HG02870 (cell line): ENCODE measurements around the gene ABCG1.

Experiments used
- ATAC-seq: cut with Tn5 transposase; IDR thresholded peaks from one replicate; pipeline ENCODE4 v1.9.1; 2021; ENCODE audit warnings: mild to moderate bottlenecking, moderate library complexity; ENCODE audit not compliant: unreplicated experiment

ABCG1 gene

DNA sequence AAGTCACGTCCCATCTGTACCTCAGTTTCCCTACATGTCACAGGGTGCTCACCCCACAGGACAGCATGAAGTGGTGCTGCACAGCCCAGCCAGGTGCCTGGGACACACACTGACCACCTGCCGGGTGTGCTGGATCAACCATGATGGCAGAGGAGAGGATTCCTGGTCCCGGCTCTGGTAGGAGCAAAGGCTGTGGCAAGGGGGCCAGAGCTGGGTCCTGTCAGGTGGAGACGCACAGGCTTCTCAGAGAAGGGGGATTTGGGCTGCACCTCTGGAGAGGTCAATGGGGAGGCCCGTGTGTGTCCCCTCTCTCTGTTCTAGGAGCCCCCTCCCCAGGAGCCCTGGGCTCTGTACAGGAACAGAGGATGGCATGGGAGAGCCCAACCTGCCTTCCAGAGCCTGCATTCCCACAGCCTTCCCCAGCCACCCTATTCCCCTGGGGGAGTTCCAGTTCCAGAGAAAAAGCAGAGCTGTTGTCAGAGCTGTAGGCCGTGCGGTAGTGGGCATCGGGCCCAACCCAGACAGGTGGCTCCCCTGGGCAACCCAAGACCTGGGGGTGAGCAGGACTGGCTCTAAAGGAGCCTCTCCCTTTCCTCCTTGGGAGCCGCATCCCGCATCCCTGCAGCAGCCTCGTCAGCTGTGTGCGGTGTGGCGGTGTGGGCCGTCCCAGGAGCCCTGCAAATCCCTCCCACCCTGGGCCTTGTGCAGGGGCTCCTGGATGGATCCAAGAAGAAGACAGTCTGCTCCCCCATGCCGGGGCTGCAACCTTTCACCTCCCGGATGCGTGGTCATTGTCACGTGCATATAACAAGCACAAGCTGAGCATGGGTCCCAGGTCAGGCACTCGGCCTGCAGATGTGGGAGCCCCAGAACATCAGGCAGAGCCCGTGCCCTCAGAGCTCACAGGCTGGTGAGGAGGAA, 99.1 kb downstream of the ABCG1 start:
- ATAC-seq: no peak

DNA sequence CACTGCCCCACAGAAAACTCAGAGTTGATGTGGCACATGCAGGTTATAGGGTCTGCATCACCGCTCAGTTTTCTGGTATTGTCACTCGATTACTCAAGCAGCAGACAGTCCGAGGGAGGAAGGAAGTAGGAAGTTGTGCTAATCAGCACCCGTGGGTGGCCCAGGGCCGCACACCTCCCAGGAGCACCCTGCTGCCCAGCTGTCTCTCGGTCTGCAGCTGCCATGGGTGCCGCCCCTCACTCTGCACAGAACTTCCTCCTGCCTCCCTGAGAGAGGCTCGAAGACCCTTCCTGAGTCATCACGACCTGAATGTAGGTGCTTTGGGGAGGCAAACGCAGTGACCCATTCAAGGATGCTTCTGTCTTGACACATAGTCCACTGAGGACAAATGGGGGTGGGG, 100.4 kb downstream of the ABCG1 start:
- ATAC-seq: no peak

DNA sequence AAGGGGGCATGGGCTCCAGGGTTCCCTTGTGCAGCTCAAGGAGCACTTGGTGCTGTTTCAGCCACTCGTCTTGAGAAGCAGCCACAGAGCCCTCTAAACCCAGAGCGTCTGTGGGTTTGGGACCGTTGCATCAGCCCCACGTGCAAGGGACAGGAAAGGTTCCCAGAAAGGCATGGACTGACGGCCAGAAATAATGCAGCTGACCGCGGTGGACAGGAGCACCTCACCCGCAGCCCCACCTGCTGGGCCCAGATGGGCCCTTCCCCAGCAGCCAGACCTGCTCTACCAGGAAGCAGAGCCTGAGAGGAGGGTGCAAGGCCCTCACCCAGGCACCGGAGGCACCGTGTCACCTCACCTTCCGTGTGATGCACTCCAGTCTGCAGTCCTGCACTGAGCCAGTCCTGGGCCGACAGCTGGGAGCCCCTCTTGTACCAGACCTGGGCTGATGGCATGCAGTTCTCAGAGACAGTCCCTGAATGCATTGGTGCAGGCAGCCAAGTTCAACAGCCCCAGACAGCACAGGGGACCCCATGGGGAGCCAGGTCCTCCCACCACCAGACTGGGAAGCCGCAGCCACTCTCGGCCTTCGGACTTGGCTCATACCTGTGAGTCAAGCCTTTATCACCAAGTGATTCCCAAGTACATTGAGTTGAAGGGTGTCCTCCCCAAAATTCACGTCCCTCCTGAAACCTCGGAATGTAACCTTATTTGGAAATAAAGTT, 101.1 kb downstream of the ABCG1 start:
- ATAC-seq: no peak

DNA sequence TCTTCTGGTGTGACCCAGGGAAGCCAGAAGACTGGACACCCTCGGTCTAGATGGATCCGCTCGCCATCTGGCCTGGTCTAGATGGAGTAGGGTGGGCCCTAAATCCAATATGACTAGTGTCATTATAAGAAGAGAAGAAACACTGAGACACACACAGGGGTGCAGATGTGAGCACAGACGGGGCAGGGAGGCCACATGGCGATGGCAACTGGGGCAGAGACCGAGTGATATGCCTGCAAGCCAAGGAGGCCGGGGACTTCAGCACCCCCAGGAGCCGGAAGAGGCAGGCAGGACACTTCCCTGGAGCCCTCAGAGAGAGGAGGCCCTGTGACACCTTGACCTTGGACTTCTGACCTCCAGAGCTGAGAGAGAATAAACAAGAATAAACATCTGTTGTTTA, 101.9 kb downstream of the ABCG1 start:
- no peak for ATAC-seq

DNA sequence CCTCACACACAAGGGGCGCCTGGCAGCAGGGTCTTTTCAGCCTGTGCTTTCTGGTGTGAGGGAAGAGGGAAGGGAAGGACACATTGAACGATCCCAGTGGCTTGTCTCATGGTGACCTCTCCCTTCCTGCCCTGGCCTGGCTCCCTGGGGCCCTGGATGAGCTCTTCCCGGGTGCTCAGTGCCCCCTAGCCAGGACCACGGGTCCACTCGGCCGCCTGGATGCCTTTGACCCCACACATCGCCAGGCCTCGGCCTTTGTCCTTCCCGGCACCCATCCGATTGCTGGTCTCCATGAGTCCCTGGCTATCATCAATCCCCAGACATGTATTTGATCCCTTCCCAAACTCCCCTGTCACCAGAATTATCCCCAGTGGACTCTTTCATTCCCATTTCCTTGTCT, 102.3 kb downstream of the ABCG1 start:
- ATAC-seq: no peak

DNA sequence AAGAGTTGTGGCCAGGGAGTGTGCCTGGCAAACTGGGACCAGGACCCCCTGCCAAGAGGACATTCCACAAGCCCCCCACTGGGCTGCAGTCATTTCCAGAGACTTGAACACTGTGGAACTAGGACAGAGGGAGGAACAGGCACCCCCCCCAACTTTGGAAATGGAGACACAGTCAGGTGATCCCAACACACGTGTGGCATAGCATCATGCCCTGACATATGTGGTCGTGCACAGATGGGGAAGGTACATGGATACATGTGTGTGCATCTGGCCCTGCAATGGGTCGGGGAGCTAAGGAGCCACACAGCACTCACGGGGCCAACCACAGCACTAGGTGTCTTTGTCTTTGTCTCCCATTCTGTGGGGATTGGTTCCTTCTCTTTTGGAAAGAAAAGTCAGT, 102.9 kb downstream of the ABCG1 start:
- ATAC-seq: no peak

DNA sequence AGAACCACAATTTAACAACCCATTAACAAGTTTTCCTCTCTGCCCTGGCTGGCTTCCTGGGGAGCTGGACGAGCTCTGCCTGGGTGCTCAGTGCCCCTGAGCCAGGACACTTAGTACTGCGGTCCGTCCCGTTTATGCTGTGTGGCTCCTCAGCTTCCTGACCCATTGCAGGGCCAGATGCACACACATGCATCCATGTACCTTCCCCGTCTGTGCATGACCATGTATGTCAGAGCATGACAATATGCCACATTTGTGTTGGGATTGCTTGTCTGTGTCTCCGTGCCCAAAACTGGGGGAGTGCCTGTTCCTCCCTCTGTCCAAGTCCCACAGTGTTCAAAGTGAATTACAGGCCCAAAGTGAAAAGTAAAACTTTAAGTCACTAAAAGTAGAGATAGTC, 106.0 kb downstream of the ABCG1 start:
- no peak for ATAC-seq

DNA sequence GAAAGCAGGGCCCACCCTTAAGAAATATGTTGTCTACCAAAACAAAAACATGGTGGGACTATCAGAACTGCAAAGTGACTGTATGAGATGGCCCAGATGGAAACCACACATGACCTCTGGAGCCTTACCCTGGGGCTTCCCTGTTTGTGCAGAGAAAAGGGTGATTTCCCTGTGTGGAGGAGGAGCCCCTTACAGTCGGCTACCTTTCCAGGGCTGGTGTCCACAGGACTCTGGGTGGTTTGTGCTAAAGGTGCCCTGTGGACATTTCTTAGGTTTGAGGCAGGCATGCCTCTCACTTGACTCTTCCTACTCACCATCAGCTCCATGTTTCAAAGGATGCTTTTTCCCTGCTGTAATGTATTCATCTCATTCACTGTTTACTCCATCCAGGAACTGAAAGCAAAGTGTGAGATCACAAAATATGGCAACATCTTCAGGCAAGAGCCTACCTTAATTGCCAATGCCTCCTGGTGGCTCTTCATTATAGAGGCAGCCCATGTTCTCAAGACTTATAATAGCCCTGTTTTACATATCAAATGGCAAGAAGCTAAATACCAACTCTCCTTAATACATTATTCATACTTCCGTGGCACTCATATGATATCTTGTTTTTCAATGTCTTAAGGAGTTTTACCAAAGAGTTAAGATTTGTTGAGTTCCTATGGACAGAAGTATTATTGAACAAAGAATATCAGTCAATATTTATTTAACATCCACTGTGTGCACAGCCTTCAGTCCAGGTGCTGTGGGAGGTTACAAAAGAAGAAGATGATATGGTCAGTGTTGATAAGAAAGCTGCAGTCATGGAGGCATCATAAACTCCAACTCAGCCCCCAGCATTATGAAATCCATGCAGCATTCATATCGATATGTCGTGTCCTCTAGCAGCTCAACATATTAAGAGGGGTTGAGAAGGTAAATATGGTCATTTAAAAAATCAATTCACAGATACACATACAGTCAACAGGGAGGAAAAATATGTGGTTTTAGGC, 111.7 kb downstream of the ABCG1 start:
- no peak for ATAC-seq

DNA sequence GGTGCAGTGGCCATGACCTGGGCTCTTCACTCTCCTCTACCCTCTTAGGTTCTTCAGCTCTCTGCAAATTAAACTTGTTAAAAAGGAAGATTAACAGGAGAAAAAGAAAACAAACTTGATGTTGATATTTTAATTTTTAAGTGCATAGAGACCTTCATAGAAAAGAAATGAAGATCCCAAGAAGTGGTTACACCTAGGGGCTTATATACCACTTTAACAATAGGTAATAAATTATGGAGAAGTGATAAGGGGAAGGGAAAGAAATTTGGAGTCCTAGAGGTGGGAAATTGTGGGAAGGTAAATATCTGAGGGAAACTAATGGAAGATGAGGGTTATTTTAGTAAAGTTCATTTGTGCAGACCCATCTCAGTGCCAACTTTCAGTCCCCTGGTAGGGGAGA, 112.7 kb downstream of the ABCG1 start:
- ATAC-seq: no peak

DNA sequence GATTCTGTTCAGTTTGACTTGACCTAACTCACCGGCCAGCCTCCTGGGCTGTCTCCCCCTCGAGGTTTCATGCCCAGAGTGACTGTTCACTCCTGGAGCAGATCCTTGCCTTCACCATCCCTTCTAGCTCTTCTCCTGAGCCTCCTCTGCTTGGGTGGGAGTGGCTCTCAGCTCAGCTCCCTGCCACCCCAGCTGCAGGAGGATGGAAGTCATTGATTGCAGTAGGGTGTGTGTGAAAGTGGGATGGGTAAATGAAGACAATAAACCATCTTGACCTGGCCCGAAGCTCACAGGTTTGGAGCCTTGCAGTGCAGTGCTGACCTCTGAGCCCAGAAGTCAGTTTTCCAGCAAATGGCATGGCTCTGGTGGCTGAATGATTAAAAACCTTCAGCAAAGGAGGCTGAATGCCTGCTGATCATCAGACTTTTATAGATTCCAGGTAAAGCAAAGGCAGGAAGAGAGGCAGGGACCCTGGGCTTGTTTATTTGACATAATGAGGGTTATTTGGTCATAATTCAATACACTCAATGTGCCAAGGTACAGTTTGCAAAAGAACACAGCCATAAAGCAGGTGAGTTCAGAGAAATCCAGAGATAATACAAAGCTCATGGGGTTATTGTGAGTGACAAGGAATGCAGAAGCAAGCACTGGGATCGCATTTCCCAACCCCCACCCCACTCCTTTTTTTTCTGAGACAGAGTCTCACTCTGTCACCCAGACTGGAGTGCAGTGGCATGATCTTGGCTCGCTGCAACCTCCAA, 113.8 kb downstream of the ABCG1 start:
- no peak for ATAC-seq

DNA sequence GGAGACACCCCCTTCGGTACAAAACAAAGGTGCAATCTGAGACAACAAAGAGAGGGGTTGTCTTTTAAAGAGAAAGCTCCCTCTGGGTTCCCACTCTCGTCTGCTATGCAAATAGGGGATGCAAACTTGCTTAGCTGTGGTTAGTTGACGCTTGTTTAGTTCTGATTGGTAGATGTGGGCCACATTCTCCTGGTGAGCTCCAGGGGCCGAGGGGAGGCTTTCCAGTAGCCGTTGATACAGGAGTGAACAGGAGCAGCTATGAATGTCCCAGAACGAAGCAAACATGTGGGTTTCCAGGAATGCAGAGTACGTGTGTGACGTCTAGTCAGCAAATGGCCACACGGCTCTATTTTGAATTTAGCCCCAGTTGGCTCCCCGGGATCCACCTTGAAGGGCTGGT, 117.1 kb downstream of the ABCG1 start:
- ATAC-seq: no peak

DNA sequence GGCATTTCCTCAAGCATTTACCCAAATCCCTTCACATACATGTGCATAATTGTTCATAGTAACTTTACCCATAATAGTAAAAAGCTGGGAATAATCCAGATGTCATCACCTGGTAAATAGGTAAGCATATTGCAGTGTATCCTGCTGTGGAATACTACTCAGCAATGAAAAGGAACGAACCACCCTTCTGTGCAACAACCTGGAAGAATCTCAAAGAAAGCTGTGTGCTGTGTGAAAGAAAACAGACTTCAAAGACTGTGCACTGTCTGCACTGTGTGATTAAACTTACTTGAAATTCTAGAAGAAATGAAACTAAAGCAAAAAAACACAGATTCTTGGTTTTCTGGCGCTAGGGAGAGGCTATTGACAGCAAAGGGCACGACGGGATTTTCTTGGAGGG, 118.3 kb downstream of the ABCG1 start:
- no peak for ATAC-seq

DNA sequence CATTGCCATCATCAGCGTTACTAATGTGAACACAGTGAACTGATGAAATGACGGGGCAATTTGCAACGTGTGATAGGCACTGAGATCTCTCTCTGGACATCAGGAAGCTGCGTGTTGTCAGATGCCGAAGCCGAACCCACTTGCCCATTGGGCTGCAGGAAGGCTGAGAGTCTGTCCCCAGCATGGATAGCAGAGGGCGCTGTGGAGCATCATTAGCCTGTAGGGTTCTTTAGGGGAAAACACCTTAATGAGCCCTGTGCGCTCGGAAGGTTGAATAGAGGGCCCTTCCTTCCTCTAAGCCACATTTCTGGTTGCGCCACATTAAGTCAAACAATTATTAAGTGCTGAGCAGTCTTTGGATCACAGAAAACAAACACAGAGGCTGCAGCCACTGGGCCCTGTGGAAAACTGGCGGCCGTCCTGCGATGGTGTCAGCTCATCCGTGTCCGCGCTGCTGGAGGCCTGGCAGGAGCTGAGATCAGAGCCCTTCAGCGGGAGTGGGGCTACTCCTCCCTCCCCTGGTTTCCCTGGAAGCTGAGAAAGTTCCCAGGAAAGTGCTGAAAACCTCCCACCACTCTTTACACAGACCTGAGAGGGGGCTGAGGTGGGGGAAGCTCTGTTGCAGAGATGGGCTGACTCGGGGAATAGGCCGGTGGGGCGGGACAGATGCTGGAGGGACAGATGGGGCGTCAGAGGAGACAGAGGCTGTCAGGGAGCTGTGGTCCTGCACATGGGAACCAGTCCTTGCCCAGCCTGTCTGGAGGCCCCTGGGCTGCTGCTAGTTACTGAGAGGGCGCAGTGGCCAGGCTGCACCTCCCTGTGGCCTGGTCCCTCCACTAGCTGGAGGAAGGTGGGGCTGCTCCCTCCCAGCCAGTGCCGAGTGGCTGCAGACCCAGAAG, 119.1 kb downstream of the ABCG1 start:
- ATAC-seq: no peak

DNA sequence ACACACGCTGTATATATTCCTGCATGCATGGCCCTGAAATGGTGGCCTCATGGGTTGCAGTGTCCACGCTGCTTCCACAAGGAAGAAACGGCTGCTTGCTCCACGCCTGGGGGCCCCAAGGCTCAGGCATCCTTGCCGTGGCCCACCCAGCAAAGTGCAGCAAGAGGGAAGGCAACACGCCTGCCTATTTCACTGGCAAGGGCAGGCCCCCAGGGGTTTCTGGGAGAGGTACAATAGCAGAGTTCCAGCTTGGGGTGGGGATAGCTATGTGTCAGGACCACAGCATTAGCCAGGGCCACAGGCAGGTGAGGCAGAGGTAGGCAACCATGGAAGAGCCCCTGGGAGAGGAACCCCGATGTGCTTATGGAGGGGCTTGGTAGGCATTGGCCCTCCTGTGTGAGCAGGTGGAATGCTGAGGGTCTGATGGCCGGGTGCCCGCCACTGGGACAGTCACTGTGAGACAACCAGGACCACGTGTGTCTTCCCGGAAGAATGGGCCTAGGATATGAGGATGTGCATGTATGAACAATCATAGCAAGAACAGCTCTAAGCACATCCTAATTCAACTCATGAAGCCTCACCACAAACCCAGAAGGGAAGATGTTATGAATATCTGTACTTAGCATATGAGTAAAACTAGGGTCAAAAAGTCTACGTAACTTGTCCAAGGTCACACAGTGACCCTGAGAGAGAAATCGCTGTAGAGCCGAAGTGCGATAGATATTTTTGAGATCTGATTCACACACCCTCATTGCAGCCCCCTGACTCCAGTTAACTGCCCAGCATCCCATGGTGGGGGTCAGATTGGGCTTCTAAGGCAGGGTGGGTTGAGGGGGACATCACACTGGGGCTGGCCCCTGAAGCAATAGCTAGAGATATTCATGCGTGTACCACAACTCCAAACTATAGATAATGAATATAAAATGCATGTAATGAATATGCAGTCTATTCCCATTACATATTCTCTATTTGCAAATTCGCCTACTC, 120.1 kb downstream of the ABCG1 start:
- no peak for ATAC-seq

DNA sequence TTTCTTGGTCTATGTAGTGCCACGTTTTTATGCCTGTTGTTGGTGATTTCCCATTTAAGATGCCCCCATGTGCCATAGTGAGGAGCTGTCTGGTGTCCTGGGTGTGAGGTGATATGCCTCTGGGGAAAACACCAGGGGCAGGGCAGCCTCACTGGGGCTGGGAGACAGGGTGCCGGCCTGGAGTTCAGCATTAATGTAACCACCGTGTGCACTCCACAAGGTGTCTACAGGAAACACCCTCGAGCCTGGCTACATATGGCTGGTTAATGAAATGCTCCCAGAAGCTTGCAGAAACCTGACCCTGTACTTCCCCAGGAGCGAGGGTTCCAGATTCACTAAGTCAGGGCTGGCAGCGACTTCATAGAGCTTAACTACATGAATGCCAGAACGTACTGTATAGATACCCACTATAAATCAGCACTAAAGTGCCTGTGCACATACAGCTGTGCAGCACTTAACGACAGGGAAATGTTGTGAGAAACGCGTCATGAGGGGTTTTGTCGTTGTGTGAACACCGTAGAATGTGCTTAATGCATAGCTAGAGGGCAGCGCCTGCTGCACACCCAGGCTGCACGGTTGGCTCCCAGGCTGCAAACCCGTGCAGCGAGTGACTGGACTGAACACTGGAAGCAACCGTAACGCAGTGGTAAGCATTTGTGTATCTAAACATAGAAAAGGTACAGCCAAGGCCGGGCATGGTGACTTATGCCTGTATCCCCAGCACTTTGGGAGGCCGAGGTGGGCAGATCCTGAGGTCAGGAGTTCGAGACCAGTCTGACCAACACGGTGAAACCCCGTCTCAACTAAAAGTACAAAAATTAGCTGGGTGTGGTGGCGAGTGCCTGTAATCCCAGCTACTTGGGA, 121.5 kb downstream of the ABCG1 start:
- ATAC-seq: no peak

DNA sequence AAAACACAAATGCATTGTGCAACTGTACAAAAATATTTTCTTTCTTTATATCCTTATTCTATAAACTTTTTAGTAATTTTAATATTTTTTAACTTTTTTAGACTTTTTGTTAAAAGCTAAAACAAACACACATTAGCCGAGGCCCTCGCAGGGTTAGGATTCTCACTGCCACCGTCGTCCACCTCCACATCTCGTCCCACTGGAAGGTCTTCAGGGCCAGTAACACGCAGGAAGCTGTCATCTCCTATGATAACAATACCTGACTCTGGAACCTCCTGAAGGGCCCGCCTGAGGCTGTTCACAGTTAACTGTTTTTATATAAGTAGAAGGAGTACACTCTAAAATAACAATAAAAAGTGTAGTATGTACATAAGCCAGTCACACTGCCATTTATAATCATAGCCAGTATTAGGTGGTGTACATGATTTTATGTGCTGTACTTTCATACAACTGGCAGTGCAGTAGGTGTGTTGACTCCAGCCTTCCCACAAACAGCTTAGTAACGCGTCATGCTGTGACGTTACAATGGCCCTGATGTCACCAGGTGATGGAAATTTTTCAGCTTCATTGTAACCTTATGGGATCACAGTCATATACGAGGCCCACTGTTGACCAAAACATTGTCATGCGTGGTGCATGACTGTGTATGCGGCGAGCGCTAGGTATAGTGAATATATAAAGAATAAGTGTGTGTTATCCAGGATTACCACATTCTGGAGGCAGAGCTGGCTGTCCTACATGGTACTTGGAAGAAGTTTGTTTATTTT, 123.0 kb downstream of the ABCG1 start:
- ATAC-seq: no peak
